ENCODE measurements around the gene LPIN3.

LPIN3 gene

DNA sequence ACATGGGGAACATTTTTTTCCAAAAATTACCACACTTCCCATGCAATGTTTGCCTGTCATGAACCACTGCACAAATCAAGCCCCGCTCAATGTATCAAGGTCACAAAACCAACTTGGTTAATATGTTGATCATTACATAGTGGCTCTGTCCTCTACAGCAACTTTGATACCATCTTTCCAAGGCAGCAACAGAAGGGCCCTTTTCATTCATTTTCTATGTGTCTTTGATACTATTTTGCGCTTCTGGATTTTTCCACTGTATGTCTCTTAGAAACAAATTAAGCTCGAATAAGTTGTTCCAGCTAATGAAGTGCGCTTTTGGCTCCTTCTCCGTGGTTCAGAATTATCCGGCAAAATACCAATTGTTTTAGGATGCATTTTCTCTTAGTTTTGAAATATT, 24.6 kb upstream of the LPIN3 start:
- Mint-ChIP-seq H3K27ac (peak overlapping the region; percentile 88), H3K4me1 (ENCODE audit: low read depth) (peaks cover 23% of the 10 kb centered on the region), H3K9me3 (ENCODE audit: low read depth) (no peaks in the 10 kb centered on the region), H3K27me3 (no peaks in the 10 kb centered on the region), H3K36me3 (no peaks in the 10 kb centered on the region), H3K4me3 (peak overlapping the region; percentile 91)

DNA sequence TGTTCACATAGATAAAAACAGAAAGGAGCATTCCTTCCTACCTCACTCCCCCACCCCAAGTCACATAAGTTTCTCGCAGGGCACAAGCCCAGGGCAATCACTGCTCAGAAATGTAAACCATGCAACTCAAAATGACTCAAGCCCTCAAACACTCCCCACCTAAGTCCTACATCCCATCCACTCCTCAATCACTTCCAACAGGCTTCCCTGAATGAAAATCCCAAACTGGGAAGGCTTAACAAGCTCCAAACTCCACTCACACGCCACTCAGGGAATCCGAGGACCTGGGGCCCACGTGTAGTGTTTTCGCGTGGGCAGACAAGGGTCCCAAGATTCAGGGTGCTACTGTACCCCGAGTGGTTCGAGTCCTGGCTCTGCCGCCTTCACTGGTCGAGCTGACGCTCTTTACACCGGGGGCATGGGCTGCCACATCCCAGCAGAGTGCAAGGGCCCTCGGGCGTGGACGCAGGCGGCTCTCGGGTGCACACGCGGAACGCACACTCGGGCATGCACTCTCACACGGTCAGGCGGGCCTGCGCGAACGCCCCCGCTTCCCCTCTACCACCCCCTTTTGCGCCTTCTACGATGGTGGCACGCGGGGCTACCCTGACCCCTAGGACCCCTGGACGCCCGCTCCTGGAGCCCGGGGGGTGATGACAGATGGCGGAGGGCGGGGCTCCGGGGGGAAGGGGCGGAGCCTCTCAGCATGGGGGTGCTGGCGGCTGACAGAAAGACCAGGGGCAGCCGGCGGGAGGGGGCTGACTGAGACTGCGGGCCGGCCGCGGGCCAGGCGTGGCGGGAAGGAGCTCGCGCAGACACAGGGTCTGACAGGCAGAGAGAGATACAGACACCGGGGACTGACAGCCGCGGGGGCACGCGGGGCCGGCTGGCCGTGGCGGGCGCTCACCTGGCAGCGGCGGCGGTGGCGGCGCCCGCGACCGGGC, 23.7 kb upstream of the LPIN3 start:
- H3K27ac Mint-ChIP-seq: peak overlapping the region; percentile 88
- peaks cover 23% of the 10 kb centered on the region for H3K4me1 Mint-ChIP-seq (ENCODE audit: low read depth)
- H3K27me3 Mint-ChIP-seq: no peaks in the 10 kb centered on the region
- no peaks in the 10 kb centered on the region for H3K36me3 Mint-ChIP-seq
- H3K9me3 Mint-ChIP-seq (ENCODE audit: low read depth): no peaks in the 10 kb centered on the region
- peak overlapping the region; percentile 91 for H3K4me3 Mint-ChIP-seq

DNA sequence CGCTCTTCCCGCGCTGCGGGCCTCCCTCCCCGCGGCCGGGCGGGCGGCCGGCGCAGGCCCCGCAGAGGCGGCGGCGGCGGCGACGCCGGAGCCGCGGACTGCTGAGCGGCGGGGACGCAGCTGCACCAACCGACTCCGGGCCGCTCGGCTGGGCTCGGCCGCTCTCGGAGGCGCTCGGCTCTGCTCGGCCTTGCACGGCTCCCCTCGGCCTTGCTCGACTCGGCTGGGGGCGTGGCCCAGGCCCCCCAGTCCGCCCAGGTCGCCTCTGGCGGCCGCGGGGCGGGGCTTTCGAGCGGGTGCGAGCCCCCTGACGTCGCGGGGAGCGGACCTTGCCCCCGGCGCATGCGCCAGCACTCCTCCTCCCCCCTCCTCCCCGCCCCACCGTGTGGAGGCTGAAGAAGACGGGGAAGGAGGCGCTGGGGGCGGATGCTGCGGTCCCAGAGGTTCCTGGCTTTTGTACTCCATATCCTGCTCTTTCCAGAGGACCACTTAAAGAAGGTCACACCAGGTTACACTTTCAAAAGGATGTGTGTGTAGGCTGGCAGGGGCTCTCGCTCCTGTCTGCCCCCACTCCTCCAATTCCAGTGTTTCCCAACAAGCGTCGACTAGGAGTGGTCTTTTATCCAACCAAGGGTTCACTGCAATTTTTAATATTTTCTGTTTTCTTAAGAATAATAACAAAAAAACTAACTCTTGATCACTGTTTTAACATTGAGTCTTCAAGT, 22.9 kb upstream of the LPIN3 start, which contains the start of gene ZHX3:
ZHX3 (minus strand) TSS at position 186 of the 725 bp plus-strand sequence. CDS start 112,815 bp downstream, outside the sequence.
- H3K27me3 Mint-ChIP-seq: no peaks in the 10 kb centered on the region
- H3K9me3 Mint-ChIP-seq (ENCODE audit: low read depth): no peaks in the 10 kb centered on the region
- H3K27ac Mint-ChIP-seq: peak within 1 kb of the TSS; percentile 88
- H3K4me1 Mint-ChIP-seq (ENCODE audit: low read depth): peaks cover 23% of the 10 kb centered on the region
- no peaks in the 10 kb centered on the region for H3K36me3 Mint-ChIP-seq
- H3K4me3 Mint-ChIP-seq: peak within 1 kb of the TSS; percentile 91

DNA sequence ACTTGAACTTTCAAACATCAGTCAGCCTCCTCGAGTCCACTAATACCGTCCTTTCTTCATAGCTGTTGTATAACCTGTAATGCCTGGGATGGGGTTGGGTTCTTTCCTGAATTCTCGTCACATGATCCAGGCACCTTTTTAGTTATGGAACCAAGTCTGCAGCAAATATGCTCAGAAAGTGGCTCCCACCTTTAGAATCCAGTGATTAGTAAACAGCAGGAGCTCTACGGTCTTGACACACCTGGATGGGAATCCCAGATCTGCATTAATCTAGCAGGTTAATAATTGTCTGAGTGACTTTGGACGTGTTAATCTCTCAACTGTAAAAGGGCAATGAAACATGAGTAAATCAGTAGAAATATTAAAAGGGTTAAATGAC, 22.4 kb upstream of the LPIN3 start:
- no peaks in the 10 kb centered on the region for H3K27me3 Mint-ChIP-seq
- no peaks in the 10 kb centered on the region for H3K9me3 Mint-ChIP-seq (ENCODE audit: low read depth)
- H3K27ac Mint-ChIP-seq: peak overlapping the region; percentile 71
- H3K4me3 Mint-ChIP-seq: peak overlapping the region; percentile 60
- no peaks in the 10 kb centered on the region for H3K36me3 Mint-ChIP-seq
- H3K4me1 Mint-ChIP-seq (ENCODE audit: low read depth): peaks cover 23% of the 10 kb centered on the region

DNA sequence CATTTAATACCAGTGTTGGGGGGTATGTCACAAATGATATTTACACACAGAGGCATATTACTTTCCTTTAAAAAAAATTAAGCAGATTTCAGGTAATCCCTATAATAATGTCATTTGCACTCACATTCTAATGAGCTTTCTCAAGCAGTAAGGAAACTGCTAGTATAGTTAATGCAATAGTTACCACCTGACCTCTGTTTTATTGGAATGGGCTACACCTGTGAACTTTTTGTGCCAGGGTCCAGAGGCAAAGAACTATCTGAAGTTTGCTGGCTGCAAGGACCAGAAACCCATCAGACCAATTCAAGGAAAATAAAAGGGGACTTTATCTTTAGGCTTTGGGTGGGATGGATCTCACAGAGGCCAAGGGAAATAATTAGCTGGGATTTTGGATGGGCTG, 20.2 kb upstream of the LPIN3 start:
- peaks cover 17% of the 10 kb centered on the region for H3K4me1 Mint-ChIP-seq (ENCODE audit: low read depth)
- no peaks in the 10 kb centered on the region for H3K9me3 Mint-ChIP-seq (ENCODE audit: low read depth)
- no peaks in the 10 kb centered on the region for H3K36me3 Mint-ChIP-seq
- no peaks in the 10 kb centered on the region for H3K27me3 Mint-ChIP-seq
- no peak overlapping the region for H3K4me3 Mint-ChIP-seq
- no peak overlapping the region for H3K27ac Mint-ChIP-seq

DNA sequence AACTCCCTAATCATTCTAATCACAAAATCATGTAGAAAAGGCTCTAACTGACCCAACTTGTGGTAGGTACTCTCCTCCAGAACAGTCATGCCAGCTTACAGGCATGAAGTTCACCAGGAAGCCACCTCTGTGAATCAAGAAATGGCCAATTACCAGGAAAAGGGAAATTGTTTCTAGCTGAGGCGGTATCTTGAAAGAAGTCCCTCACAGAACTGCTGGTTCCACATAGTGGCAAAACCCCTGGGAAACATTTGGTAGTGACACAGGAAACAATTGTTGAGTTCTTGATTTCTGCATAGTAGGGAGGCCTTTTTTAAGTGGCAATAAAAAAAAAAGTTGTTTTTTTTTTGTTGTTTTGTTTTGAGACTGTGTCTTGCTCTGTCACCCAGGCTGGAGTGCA, 19.6 kb upstream of the LPIN3 start:
- Mint-ChIP-seq H3K9me3 (ENCODE audit: low read depth) (no peaks in the 10 kb centered on the region), H3K27me3 (no peaks in the 10 kb centered on the region), H3K27ac (no peak overlapping the region), H3K4me1 (ENCODE audit: low read depth) (peaks cover 15% of the 10 kb centered on the region), H3K36me3 (no peaks in the 10 kb centered on the region), H3K4me3 (no peak overlapping the region)

DNA sequence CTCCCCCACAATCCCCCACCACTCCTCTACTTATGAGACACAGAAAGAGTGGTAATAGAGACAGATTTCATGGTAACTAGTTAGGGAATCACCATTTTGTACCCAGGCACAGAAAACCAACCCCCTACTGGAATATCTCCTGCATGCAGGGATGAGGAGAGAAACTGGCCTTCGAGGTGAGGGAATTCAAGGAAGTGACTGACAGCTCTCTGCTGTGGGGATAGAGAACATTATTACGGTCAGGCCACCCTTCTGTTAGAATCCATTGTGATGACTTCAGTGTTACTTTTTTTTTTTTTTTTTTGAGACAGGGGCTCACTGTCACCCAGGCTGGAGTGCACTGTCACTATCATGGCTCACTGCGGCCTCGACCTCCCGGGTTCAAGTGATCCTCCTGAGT, 13.4 kb upstream of the LPIN3 start:
- no peak overlapping the region for H3K4me3 Mint-ChIP-seq
- no peaks in the 10 kb centered on the region for H3K36me3 Mint-ChIP-seq
- H3K27ac Mint-ChIP-seq: no peak overlapping the region
- no peaks in the 10 kb centered on the region for H3K27me3 Mint-ChIP-seq
- no peaks in the 10 kb centered on the region for H3K9me3 Mint-ChIP-seq (ENCODE audit: low read depth)
- H3K4me1 Mint-ChIP-seq (ENCODE audit: low read depth): peaks cover 17% of the 10 kb centered on the region

DNA sequence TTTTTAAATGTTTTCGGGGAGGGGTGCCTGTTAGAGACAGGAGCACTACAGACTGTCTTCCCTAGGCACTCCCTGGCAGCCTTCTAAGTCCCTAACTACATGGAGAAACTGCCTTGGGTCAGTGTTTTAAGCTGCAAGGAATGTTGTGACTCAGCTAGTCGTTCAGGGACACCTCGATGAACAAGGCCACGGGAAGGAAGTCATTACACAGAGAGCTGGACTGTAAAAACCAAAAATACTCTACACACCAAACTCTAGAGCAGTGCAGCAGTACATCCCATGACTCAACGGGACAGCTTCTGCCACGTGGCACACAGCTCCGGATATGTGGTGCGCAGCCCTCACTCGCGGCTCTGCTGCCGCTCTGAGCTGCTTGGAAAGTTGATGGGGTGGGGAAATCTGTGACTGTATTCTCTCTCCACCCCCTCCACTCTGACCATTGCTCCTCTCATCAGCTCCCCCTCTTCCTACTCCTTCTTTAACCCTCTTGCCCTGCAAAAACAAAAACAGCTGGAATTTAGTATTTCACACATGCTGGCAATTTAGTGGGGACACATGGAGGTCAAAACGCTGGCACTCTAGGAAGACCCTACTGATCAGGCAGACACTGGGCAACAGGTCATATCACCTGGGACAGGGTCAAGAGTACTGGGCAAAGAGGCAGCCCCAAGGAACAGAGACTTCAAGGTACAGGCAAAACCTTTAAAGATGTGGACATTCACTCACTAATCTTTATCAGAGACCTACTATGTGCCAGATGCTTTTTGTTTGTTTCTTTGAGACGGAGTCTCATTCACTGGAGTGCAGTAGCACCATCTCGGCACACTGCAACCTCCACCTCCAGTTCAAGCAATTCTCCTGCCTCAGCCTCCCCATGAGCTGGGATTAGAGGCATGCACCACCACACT, 10.9 kb upstream of the LPIN3 start:
- Mint-ChIP-seq H3K36me3 (no peaks in the 10 kb centered on the region), H3K27ac (peak overlapping the region; percentile 82), H3K27me3 (no peaks in the 10 kb centered on the region), H3K4me1 (ENCODE audit: low read depth) (peaks cover 17% of the 10 kb centered on the region), H3K4me3 (peak overlapping the region; percentile 40), H3K9me3 (ENCODE audit: low read depth) (no peaks in the 10 kb centered on the region)

DNA sequence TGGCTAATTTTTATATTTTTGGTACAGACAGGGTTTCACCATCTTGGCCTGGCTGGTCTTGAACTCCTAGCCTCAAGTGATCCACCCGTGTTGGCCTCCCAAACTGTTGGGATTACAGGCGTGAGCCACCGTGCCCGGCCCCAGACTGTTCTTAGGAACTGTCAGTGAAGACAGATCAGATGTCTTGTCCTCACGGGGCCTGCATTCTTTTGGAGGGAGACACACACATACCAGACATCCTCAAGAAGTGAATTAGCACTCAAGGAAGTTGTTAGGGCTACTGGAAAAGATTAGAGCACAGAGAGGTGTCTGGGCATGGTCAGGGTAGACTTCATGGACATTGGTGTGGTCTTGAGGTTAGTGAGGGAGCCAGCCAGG, 10.3 kb upstream of the LPIN3 start:
- no peaks in the 10 kb centered on the region for H3K27me3 Mint-ChIP-seq
- H3K9me3 Mint-ChIP-seq (ENCODE audit: low read depth): no peaks in the 10 kb centered on the region
- H3K4me3 Mint-ChIP-seq: no peak overlapping the region
- no peak overlapping the region for H3K27ac Mint-ChIP-seq
- peaks cover 17% of the 10 kb centered on the region for H3K4me1 Mint-ChIP-seq (ENCODE audit: low read depth)
- H3K36me3 Mint-ChIP-seq: no peaks in the 10 kb centered on the region

DNA sequence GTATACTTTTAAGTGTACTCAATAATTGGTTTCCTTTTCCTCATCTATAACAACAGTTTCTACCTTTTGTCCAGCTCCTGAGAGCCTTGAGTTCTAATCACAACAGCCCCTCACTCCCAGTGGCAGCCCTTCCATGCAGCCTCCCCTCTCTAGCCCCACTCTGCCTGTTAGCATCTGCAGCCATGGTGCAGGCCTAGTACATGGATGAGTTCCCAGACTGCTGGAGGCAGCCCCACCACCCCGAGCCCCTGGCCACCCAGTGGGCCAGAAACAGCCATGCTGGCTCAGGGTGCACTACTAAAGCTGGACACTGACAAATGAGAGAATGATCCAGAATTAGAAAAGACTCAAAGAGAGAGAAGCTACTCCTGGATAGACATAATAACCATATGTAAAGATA, 9.7 kb upstream of the LPIN3 start:
- H3K27me3 Mint-ChIP-seq: no peaks in the 10 kb centered on the region
- H3K27ac Mint-ChIP-seq: no peak overlapping the region
- H3K9me3 Mint-ChIP-seq (ENCODE audit: low read depth): no peaks in the 10 kb centered on the region
- no peaks in the 10 kb centered on the region for H3K36me3 Mint-ChIP-seq
- H3K4me1 Mint-ChIP-seq (ENCODE audit: low read depth): peaks cover 17% of the 10 kb centered on the region
- no peak overlapping the region for H3K4me3 Mint-ChIP-seq

DNA sequence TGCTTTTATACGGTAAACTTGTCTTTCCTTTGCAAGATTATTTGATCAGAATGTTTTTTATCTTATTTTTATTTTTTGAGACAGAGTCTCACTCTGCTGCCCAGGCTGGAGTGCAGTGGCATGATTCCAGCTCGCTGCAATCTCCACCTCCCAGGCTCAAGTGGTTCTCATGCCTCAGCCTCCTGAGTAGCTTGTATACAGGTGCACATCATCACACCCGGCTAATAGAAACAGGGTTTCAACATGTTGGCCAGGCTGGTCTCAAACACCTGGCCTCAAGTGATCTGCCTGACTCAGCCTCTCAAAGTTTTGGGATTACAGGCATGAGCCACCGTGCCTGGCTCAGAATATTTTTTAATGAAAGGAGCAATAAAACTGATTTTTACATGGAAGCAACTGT, 8.9 kb upstream of the LPIN3 start:
- H3K4me3 Mint-ChIP-seq: no peak overlapping the region
- no peaks in the 10 kb centered on the region for H3K27me3 Mint-ChIP-seq
- H3K27ac Mint-ChIP-seq: no peak overlapping the region
- H3K4me1 Mint-ChIP-seq (ENCODE audit: low read depth): peaks cover 17% of the 10 kb centered on the region
- no peaks in the 10 kb centered on the region for H3K9me3 Mint-ChIP-seq (ENCODE audit: low read depth)
- no peaks in the 10 kb centered on the region for H3K36me3 Mint-ChIP-seq

DNA sequence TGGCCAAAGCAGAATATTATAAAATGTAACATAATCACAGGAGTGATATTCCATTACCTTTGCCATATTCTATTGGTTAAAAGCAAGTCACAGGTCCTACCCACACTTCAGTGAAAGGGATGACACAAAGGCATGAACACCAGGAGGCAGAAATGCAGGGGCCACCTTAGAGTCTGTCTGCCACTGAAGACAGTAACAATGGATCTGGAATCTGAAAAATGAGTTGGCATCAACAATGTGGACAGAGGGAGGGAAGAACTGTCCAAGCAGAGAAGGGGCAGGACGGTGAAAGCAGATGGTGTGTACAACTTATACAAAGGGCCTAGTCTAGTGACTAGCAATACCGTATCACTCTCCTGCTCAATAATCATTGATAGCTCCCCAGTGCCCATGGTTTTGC, 6.6 kb upstream of the LPIN3 start:
- Mint-ChIP-seq H3K27ac (no peak overlapping the region), H3K27me3 (no peaks in the 10 kb centered on the region), H3K4me3 (no peak overlapping the region), H3K36me3 (no peaks in the 10 kb centered on the region), H3K9me3 (ENCODE audit: low read depth) (no peaks in the 10 kb centered on the region), H3K4me1 (ENCODE audit: low read depth) (peaks cover 13% of the 10 kb centered on the region)

DNA sequence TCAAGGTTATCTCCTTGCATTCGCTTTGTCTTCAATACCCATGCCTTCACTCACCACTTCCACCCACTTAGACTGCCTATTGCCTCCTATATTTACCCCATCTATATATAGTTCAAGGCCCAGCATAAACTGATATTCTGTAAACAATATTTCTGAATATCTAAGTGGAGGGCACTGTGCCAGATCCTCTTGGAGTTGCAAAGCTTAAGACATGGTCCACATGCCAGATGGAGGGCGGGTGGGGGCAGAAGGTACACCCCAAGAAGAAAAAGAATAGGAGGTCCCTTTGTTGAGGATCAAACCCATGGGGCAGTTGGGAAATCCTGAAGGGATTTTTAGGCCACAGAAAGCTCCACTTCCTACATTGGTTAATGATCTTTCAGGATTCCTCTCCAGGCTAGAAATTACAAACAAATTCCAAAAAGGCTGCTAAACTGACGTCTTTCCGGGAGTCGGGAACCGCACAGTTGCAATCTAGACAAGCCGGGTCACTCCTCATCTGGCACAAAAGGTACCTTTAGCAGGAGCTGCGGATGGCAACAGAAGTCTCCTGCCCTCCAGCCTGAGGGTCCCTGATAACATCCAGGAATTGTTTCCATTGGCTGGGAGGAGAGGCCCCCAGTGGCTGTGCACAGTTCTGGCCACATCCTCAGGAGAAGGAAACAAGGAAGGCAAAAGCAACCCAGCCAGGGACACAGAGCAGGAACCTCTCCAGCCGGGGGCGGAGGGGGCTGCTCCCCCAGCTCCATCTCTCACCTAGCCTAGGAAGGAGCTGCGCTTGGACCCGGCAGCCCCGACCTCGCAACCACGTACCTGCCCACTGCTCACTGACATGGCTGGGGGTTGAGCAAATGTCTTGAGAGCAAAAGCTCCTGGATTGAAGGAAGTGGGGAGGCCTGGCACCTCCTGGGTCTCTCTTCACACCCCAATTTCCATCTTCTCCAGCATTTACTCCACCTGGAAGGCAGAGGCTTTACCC, 5.9 kb upstream of the LPIN3 start:
- peaks cover 7% of the 10 kb centered on the region for H3K4me1 Mint-ChIP-seq (ENCODE audit: low read depth)
- H3K9me3 Mint-ChIP-seq (ENCODE audit: low read depth): no peaks in the 10 kb centered on the region
- H3K4me3 Mint-ChIP-seq: no peak overlapping the region
- no peak overlapping the region for H3K27ac Mint-ChIP-seq
- H3K36me3 Mint-ChIP-seq: no peaks in the 10 kb centered on the region
- H3K27me3 Mint-ChIP-seq: no peaks in the 10 kb centered on the region

DNA sequence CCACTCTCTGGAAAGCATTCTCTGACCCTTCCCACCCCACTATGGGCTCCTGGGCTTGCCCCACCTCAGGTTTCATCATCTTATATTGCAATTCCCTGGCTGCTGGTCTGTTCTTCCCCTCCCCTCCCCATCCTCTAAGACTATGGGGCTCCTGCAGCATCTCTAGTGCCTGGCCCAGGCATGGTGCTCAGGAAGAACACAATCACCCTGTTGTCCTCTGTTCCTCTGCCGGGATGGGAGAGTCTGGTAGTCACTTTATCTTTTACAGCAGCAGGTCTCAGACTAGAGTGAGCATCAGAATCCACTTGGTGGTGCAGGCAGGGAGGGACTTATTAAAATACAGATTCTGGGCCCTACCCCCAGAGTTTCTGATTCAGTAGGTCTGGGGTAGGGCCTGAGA, 5.0 kb upstream of the LPIN3 start:
- no peaks in the 10 kb centered on the region for H3K9me3 Mint-ChIP-seq (ENCODE audit: low read depth)
- H3K27ac Mint-ChIP-seq: no peak overlapping the region
- no peaks in the 10 kb centered on the region for H3K27me3 Mint-ChIP-seq
- peaks cover 8% of the 10 kb centered on the region for H3K4me1 Mint-ChIP-seq (ENCODE audit: low read depth)
- H3K4me3 Mint-ChIP-seq: no peak overlapping the region
- H3K36me3 Mint-ChIP-seq: no peaks in the 10 kb centered on the region

Measured in activated naive CD8-positive, alpha-beta T cell (primary cell).